Measurements from ENCODE around the gene CCND2. TPM values are rescaled to one million over a fixed set of nuclear protein-coding genes. Genes with fewer than 3 reads are reported as not detected.

Gene CCND2
- total RNA-seq, 5 donors from 2014 or later (not counting 1 experiment from before 2014, with no cell fraction given): 148 to 218 (median 172) TPM

GRCh38 chr12:4284306-4284705, 10.7 kb downstream of the CCND2 start:
- peaks cover 82% of the 10 kb centered on the region for H3K36me3 Mint-ChIP-seq
- H3K4me3 Mint-ChIP-seq: no peak overlapping the region
- Histone ChIP-seq H3K4me1 (ENCODE audit: control insufficient read depth in 1 of 2, extremely low read depth in 1 of 2, insufficient read depth in 2 of 2, low read length in 2 of 2) (peaks cover 10 to 85% of the 10 kb centered on the region in 2 experiments), H3K27me3 (replicated peaks in 1 of 2; ENCODE audit: control insufficient read depth in 2 of 2, extremely low read depth in 1 of 2, insufficient read depth in 2 of 2, low read length in 1 of 2) (no peaks in the 10 kb centered on the region), H3K36me3 (ENCODE audit: control insufficient read depth in 2 of 2, extremely low read depth in 1 of 2, insufficient read depth in 1 of 2, low read length in 1 of 2) (peaks cover 40 to 99% of the 10 kb centered on the region in 2 donors), H3K9me3 (no peaks in the 10 kb centered on the region), H3K4me3 (ENCODE audit: control insufficient read depth in 1 of 2, extremely low read depth in 1 of 2, low read length in 1 of 2) (no peak overlapping the region), H3K27ac (ENCODE audit: low read length) (no peak overlapping the region)
- no peaks in the 10 kb centered on the region for H3K9me3 Mint-ChIP-seq
- CTCF ChIA-PET: interaction anchor here in 1 of 2 donors (0.6 kb wide), 1 partner anchor 17 kb away, joined by 6 read pairs; no protein-coding TSS in a partner anchor
- POLR2A ChIA-PET: no interaction called here
- DNase-seq: no peak
- peak overlapping the region in 1 of 2 donors; percentile 80 for H3K27ac Mint-ChIP-seq
- H3K4me1 Mint-ChIP-seq: peaks cover 84 to 92% (median 89%) of the 10 kb centered on the region in 3 donors
- no peak for ATAC-seq (replicated peaks in 1 of 4)
- WGBS (ENCODE audit: insufficient coverage): no CpG with 5 or more reads among the region's 4 CpGs
- H3K27me3 Mint-ChIP-seq: no peaks in the 10 kb centered on the region

- CTCF ChIA-PET: interaction anchor here in 1 of 2 donors (1.3 kb wide), 1 partner anchor 8 kb away, joined by 4 read pairs; no protein-coding TSS in a partner anchor
- Mint-ChIP-seq H3K4me1 (peaks cover 79 to 92% (median 88%) of the 10 kb centered on the region in 3 donors), H3K27ac (peak overlapping the region in 1 of 2 donors; percentile 6), H3K4me3 (no peak overlapping the region), H3K27me3 (no peaks in the 10 kb centered on the region), H3K9me3 (no peaks in the 10 kb centered on the region), H3K36me3 (peaks cover 82% of the 10 kb centered on the region)
- peaks cover 40 to 99% of the 10 kb centered on the region in 2 donors for H3K36me3 ChIP-seq (ENCODE audit: control insufficient read depth in 2 of 2, extremely low read depth in 1 of 2, insufficient read depth in 1 of 2, low read length in 1 of 2)
- no peak for ATAC-seq (replicated peaks in 1 of 4)
- H3K4me3 ChIP-seq (ENCODE audit: control insufficient read depth in 1 of 2, extremely low read depth in 1 of 2, low read length in 1 of 2): no peak overlapping the region
- peaks cover 10 to 85% of the 10 kb centered on the region in 2 experiments for H3K4me1 ChIP-seq (ENCODE audit: control insufficient read depth in 1 of 2, extremely low read depth in 1 of 2, insufficient read depth in 2 of 2, low read length in 2 of 2)
- H3K9me3 ChIP-seq: no peaks in the 10 kb centered on the region
- no peak overlapping the region for H3K27ac ChIP-seq (ENCODE audit: low read length)
- no CpG with 5 or more reads among the region's 8 CpGs for WGBS (ENCODE audit: insufficient coverage)
- no peaks in the 10 kb centered on the region for H3K27me3 ChIP-seq (replicated peaks in 1 of 2; ENCODE audit: control insufficient read depth in 2 of 2, extremely low read depth in 1 of 2, insufficient read depth in 2 of 2, low read length in 1 of 2)
- POLR2A ChIA-PET: no interaction called here
- DNase-seq: no peak
Measured at GRCh38 chr12:4285070-4285469, 11.5 kb downstream of the CCND2 start.

GRCh38 chr12:4286228-4286627, 12.7 kb downstream of the CCND2 start:
- peaks cover 80% of the 10 kb centered on the region for H3K36me3 Mint-ChIP-seq
- Histone ChIP-seq H3K27me3 (replicated peaks in 1 of 2; ENCODE audit: control insufficient read depth in 2 of 2, extremely low read depth in 1 of 2, insufficient read depth in 2 of 2, low read length in 1 of 2) (no peaks in the 10 kb centered on the region), H3K36me3 (ENCODE audit: control insufficient read depth in 2 of 2, extremely low read depth in 1 of 2, insufficient read depth in 1 of 2, low read length in 1 of 2) (peaks cover 31 to 99% of the 10 kb centered on the region in 2 donors), H3K4me3 (ENCODE audit: control insufficient read depth in 1 of 2, extremely low read depth in 1 of 2, low read length in 1 of 2) (no peak overlapping the region), H3K9me3 (no peaks in the 10 kb centered on the region), H3K4me1 (ENCODE audit: control insufficient read depth in 1 of 2, extremely low read depth in 1 of 2, insufficient read depth in 2 of 2, low read length in 2 of 2) (peaks cover 11 to 85% of the 10 kb centered on the region in 2 experiments), H3K27ac (ENCODE audit: low read length) (no peak overlapping the region)
- no peak for ATAC-seq (replicated peaks in 1 of 4)
- DNase-seq: no peak
- 87% methylated on average over 9 of the region's 12 CpGs for WGBS (ENCODE audit: insufficient coverage)
- H3K4me3 Mint-ChIP-seq: no peak overlapping the region
- H3K9me3 Mint-ChIP-seq: no peaks in the 10 kb centered on the region
- POLR2A ChIA-PET: interaction anchor here in 1 of 2 donors (0.5 kb wide), 1 partner anchor 15 kb away, joined by 4 read pairs; no protein-coding TSS in a partner anchor
- no peaks in the 10 kb centered on the region for H3K27me3 Mint-ChIP-seq
- peak overlapping the region; percentile 87 to 89 for H3K27ac Mint-ChIP-seq
- H3K4me1 Mint-ChIP-seq: peaks cover 77 to 90% (median 89%) of the 10 kb centered on the region in 3 donors
- CTCF ChIA-PET: interaction anchor here in 1 of 2 donors (1.3 kb wide), 1 partner anchor 10 kb away, joined by 4 read pairs; no protein-coding TSS in a partner anchor

- peaks cover 11 to 83% of the 10 kb centered on the region in 2 experiments for H3K4me1 ChIP-seq (ENCODE audit: control insufficient read depth in 1 of 2, extremely low read depth in 1 of 2, insufficient read depth in 2 of 2, low read length in 2 of 2)
- no peaks in the 10 kb centered on the region for H3K9me3 Mint-ChIP-seq
- ChIA-PET CTCF (no interaction called here), POLR2A (interaction anchor here in 1 of 2 donors (0.5 kb wide), 1 partner anchor 15 kb away, joined by 4 read pairs; no protein-coding TSS in a partner anchor)
- DNase-seq: no peak
- H3K27ac Mint-ChIP-seq: peak overlapping the region; percentile 87 to 89
- H3K4me3 ChIP-seq (ENCODE audit: control insufficient read depth in 1 of 2, extremely low read depth in 1 of 2, low read length in 1 of 2): no peak overlapping the region
- no peaks in the 10 kb centered on the region for H3K27me3 Mint-ChIP-seq
- no peak overlapping the region for H3K27ac ChIP-seq (ENCODE audit: low read length)
- H3K9me3 ChIP-seq: no peaks in the 10 kb centered on the region
- peak overlapping the region in 1 of 3 donors; percentile 10 for H3K4me3 Mint-ChIP-seq
- no peak for ATAC-seq (replicated peaks in 1 of 4)
- 79% methylated on average over 14 of the region's 14 CpGs for WGBS (ENCODE audit: insufficient coverage)
- H3K4me1 Mint-ChIP-seq: peaks cover 83 to 91% (median 91%) of the 10 kb centered on the region in 3 donors
- H3K27me3 ChIP-seq (replicated peaks in 1 of 2; ENCODE audit: control insufficient read depth in 2 of 2, extremely low read depth in 1 of 2, insufficient read depth in 2 of 2, low read length in 1 of 2): no peaks in the 10 kb centered on the region
- H3K36me3 Mint-ChIP-seq: peaks cover 82% of the 10 kb centered on the region
- H3K36me3 ChIP-seq (ENCODE audit: control insufficient read depth in 2 of 2, extremely low read depth in 1 of 2, insufficient read depth in 1 of 2, low read length in 1 of 2): peaks cover 29 to 100% of the 10 kb centered on the region in 2 donors
Measured at GRCh38 chr12:4286771-4287317, 13.3 kb downstream of the CCND2 start.

- Histone ChIP-seq H3K27ac (ENCODE audit: low read length) (no peak overlapping the region), H3K9me3 (no peaks in the 10 kb centered on the region), H3K36me3 (ENCODE audit: control insufficient read depth in 2 of 2, extremely low read depth in 1 of 2, insufficient read depth in 1 of 2, low read length in 1 of 2) (peaks cover 24 to 100% of the 10 kb centered on the region in 2 donors), H3K4me3 (ENCODE audit: control insufficient read depth in 1 of 2, extremely low read depth in 1 of 2, low read length in 1 of 2) (no peak overlapping the region), H3K4me1 (ENCODE audit: control insufficient read depth in 1 of 2, extremely low read depth in 1 of 2, insufficient read depth in 2 of 2, low read length in 2 of 2) (peaks cover 16 to 83% of the 10 kb centered on the region in 2 experiments), H3K27me3 (replicated peaks in 1 of 2; ENCODE audit: control insufficient read depth in 2 of 2, extremely low read depth in 1 of 2, insufficient read depth in 2 of 2, low read length in 1 of 2) (no peaks in the 10 kb centered on the region)
- H3K4me3 Mint-ChIP-seq: peak overlapping the region in 1 of 3 donors; percentile 10
- ChIA-PET POLR2A (no interaction called here), CTCF (no interaction called here)
- peak overlapping the region; percentile 87 to 89 for H3K27ac Mint-ChIP-seq
- no peaks in the 10 kb centered on the region for H3K9me3 Mint-ChIP-seq
- WGBS (ENCODE audit: insufficient coverage): 72% methylated on average over 8 of the region's 18 CpGs
- peaks cover 77% of the 10 kb centered on the region for H3K36me3 Mint-ChIP-seq
- H3K27me3 Mint-ChIP-seq: no peaks in the 10 kb centered on the region
- ATAC-seq (replicated peaks in 1 of 4) (peak; percentile 10 to 56 (median 42)), DNase-seq (peak in 1 of 35 experiments; percentile 14)
- H3K4me1 Mint-ChIP-seq: peaks cover 84 to 91% (median 90%) of the 10 kb centered on the region in 3 donors
Measured at GRCh38 chr12:4287325-4288211, 14.0 kb downstream of the CCND2 start.

All from T-cell (primary cell).